Measurements from ENCODE around the gene ARCN1.

Gene ARCN1

GRCh38 chr11:118621784-118622375 is 49.7 kb downstream of the ARCN1 start:
- DNase-seq (ENCODE audit: low read depth), result no peak

DNA sequence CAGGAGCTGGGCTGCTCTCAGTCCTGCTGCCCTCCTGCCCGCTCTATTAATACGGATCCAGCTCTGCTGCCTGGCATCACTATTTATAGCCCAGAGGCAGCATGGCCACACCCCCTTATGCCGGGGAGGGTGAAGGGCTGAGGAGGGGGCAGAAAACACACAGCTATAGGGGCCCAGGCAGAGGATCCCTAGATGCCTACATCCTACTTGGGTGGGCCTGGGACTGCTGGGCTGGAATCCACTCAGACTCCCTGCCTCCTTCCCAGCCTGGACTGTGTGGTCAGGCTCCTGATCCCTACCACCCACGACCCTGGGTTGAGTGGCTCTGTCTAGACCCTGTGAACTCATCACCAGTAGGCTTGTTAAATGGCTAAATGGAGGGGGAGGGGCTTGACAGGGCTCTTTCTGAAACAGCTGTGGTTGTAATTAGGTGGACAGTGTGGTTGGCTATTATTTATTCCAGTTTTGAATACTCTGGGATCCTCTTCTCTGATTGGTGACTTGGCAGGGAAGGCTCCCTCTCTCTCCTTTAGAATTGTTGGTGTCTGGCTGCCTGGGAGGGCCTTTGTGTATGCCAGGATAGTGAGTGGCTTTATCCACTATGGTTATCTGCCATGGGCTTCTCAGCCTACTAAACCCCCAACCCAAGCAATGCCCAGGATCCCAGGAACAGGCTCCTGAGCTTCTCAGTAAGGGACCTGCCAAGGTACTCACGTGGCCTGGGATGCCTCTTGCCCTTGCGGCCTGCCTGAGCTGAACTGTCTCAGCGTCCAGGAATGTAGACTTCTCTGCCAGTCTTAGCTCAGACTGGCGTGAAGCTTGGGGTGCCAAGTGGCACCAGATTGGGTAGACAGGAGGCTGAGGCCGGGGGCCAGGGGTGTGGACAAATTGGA is 50.4 kb downstream of the ARCN1 start:
- DNase-seq (ENCODE audit: low read depth), result no peak

DNA sequence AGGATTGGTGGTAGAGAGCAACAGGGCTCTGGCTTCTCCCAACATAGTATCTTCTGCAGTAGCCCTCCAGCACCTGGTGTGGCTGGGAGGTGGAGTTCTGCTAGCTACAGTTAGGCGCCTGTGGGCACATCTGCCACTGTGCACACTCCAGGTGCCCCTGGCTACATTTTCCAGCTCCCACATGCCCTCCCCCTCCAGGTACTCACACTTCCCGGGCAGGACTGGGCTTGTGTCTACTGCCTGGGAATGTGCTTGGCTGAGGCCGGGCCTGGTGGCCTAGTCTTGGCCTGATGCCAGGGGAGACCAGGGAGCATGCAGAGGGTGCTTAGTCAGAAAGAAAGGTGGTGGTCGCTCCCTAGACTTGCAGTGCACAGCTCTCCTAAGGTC is 51.1 kb downstream of the ARCN1 start:
- no peak for DNase-seq (ENCODE audit: low read depth)

DNA sequence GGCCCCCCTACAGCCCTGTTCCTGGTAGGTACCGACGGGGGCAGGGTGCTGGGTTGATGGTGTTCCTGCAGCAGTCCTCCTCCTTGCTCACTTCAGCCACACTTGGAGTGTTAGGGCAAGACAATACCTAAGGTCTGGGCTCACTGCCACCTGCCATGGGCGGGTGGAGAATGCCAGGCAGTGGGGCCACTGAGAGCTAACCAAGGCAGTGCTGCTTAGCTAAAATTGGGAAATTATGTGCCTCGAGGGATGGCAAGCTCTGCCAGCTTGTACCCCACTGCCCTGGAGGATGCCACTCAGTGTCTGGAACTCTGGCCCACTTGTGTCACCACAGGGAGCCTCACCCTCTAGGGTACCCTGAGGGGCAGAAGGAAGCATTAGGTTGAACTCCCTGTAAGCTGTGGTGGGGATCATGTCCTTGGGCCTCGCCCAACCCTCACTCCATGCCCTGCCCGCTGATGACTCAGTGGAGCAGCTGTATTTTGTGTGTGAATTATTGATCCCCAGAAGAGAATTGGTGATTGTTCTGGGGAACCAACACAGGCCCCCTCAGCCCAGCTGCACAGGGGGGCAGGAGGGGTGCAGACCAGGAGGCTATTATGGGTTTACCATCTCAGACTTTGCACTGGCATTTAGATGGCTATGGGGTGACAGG is 53.0 kb downstream of the ARCN1 start:
- no peak for DNase-seq (ENCODE audit: low read depth)

DNA sequence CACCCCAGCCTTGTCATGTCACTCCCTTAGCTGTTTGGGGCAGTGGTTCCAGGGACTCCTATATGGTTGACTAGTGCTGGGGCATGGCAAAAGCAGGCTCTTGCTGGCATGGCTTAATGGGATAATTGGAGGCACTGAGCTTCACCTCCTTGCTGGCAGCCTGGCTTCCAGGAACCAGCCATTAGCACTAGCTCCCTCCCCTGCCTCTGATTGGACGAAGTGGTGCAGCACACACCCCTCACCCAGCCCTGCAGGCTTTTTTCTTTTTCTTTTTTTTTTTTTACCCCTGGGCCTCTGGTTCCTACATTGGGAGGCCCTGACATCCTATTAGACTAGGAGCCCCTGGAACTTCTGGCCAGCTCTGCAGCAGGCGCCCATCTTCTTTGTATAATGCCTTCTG is 53.8 kb downstream of the ARCN1 start:
- DNase-seq (ENCODE audit: low read depth), result no peak

DNA sequence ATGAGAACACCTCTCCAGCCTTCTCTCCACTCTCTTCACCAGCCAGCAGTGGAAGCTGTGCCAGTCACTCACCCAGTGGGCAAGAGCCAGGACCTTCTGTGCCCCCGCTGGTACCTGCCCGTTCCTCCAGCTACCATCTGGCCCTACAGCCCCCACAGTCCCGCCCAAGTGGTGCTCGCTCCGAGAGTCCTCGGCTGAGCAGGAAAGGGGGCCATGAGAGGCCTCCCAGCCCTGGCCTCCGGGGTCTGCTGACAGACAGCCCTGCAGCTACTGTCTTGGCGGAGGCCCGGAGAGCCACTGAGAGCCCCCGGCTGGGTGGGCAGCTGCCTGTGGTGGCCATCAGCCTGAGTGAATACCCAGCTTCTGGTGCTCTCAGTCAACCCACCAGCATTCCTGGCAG is 55.4 kb downstream of the ARCN1 start:
- no peak for DNase-seq (ENCODE audit: low read depth)

DNA sequence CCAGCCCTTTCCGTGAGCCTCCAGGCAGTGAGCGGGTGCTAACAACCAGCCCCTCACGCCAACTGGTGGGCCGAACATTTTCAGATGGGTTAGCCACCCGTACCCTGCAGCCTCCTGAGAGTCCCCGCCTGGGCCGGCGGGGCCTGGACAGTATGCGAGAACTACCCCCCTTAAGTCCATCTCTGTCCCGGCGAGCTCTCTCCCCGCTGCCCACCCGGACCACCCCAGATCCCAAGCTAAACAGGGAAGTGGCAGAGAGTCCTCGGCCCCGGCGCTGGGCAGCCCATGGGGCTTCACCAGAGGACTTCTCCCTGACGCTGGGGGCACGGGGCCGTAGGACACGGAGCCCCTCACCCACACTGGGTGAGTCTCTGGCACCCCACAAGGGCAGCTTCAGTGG is 55.8 kb downstream of the ARCN1 start:
- DNase-seq (ENCODE audit: low read depth), result no peak

GRCh38 chr11:118628432-118628831 is 56.2 kb downstream of the ARCN1 start:
- no peak for DNase-seq (ENCODE audit: low read depth)

DNA sequence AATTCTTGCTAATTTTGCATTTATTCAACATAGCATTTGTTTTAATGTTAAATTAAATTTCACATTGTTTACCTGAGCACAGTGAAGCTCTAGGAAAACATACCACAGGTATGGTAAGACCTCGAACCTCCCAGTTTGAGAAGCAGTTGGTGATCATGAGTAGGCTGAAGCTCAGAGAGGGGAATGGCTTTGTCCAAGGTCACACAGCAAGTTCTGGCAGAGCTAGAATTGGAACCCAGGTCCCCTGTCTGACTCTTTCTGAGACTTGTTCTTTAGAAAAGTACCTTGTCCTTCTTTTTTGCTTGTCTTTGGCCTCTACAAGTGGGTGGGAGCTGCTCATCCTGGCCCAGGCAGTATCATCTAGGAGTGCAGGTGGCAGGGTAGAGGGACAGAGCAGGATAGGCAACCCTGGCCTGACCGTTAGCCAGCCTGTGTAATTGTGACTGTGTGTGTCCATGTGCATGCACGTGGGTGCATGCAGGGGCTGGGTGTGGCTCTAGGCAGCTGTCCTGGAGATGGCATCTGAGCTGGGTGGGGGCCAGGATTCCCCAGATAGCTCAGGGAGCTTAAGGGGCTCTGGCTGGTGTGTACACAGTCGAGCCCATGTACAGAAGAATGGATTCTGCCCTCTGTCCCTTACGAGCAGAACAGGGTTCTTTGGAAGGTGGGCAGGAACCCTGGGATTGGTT is 56.8 kb downstream of the ARCN1 start:
- DNase-seq (ENCODE audit: low read depth), result no peak

DNA sequence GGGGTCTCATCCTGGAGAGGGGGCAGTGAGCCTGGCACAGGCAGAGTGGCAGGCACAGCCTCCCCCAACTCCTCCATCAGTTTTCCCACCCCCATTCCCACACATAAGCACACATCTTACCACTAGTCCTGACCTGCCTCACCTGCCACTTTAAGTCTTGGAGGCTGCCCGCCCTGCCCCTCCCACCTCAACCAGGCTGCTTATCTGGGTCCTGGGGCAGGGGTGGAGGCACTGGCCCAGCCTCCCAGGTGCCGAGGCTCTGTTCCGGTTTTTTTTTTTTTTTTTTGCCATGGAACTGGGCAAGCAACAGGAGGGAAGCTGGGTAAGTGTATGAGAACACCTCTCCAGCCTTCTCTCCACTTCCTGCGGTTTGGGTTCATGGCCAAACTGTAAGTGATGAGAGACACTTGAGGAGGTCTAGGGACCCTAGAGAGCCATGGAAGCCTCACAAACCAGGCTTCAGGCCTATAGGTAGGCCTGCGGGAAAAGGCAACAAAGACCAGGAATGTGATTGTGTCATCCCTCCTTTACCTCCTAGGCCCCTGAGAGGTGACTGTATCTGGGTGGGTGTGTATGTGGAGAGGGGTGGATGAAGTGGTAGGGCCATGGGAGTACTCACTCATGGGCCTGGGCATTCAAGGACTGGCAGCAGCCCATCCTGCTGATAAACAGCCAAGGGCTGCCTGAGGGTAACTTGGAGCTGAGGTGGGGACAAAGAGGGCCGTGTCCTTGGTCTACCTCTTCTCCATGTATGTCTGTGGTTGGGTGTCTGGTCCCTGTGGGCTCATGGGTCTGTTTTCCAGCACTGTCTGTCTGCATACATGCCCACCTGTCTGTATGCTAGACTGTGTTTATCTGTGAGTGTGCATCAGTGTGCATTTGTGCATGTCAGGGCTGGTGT is 57.8 kb downstream of the ARCN1 start:
- DNase-seq (ENCODE audit: low read depth), result no peak

DNA sequence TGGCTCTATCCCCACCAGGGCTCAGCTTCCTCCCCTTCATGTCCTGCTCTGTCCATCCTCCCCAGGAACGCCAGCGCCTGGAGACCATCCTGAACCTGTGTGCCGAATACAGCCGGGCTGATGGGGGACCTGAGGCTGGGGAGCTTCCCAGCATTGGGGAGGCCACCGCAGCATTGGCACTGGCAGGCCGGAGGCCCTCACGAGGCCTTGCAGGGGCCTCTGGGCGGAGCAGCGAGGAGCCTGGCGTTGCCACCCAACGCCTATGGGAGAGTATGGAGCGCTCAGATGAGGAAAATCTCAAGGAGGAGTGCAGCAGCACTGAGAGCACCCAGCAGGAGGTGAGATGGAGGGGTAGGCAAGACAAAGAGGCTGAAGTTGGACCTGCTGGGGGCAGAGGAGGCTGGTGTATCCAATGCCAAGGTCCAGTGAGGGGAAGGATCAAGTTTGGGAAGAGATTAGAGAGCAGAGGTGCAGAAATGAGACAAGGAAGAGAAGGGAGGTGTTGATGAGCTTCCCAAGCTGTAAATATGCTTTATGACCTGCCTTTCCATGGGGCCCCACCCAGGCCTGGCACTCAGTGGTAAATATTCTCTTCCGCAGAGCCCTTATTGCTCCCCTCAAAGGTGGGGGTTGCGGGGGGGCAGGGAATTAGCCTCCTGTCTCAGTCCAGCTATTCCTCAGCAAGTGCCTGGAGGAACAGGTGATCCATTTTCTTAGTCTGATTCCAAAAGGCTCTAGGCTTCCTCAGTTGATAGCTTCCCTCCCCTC is 59.1 kb downstream of the ARCN1 start:
- no peak for DNase-seq (ENCODE audit: low read depth)

GRCh38 chr11:118632577-118633318 is 60.5 kb downstream of the ARCN1 start:
- no peak for DNase-seq (ENCODE audit: low read depth)

- DNase-seq (ENCODE audit: low read depth), result no peak
Measured at GRCh38 chr11:118633319-118633690, 61.1 kb downstream of the ARCN1 start.

- no peak for DNase-seq (ENCODE audit: low read depth)
Measured at GRCh38 chr11:118633979-118634378, 61.8 kb downstream of the ARCN1 start.

GRCh38 chr11:118634431-118635236 is 62.4 kb downstream of the ARCN1 start:
- no peak for DNase-seq (ENCODE audit: low read depth)

DNA sequence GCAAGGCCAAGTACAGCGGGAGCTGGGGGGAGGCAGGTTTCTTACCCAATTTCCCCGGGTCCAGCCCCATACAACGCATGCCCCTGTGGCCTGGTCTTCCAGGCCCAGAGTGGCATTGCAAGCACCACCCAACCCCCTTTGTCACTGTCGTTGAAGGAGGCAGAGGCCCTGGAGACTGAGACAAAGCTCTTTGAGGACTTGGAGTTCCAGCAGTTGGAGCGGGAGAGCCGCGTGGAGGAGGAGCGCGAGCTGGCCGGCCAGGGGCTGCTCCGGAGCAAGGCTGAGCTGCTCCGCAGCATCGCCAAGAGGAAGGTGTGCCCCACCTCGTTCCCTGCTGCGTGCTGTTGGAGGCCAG is 63.0 kb downstream of the ARCN1 start:
- no peak for DNase-seq (ENCODE audit: low read depth)

GRCh38 chr11:118635642-118636041 is 63.4 kb downstream of the ARCN1 start:
- no peak for DNase-seq (ENCODE audit: low read depth)

- no peak for DNase-seq (ENCODE audit: low read depth)
Measured at GRCh38 chr11:118636569-118637290, 64.5 kb downstream of the ARCN1 start.

GRCh38 chr11:118638726-118639125 is 66.5 kb downstream of the ARCN1 start:
- no peak for DNase-seq (ENCODE audit: low read depth)

Measured in stimulated activated CD8-positive, alpha-beta memory T cell treated with anti-CD3 and anti-CD28 coated beads, Interleukin-7, amount 100 ng/mL, for 24 hours (primary cell).